K562 (cell line): ENCODE measurements around the gene NPAS3.

Experiments
- CTCF ChIP-seq, 3 experiments: IDR thresholded peaks in 2 of 3; conservative IDR thresholded peaks in 1 of 3; 2 replicates each; pipeline ENCODE4 v1.5.1; 2011 to 2012; ENCODE audit warnings: low read length in 3 of 3, mild to moderate bottlenecking in 3 of 3, control low read depth in 2 of 3, improper control_type of control experiment in 1 of 3, inconsistent platforms in 1 of 3, low read depth in 1 of 3, mixed read lengths in 1 of 3, moderate library complexity in 1 of 3; ENCODE audit not compliant: insufficient read depth in 2 of 3
- E2F5 ChIP-seq: sonication (generic); formaldehyde crosslinking; IDR thresholded peaks from 2 replicates; pipeline ENCODE4 v1.8.0; 2022; ENCODE audit warnings: mild to moderate bottlenecking, missing genetic modification reagents
- NBN ChIP-seq: fragments of 450-650 bp; IDR thresholded peaks from 2 replicates; pipeline ENCODE4 v1.6.1; 2016; ENCODE audit warnings: low read depth, mild to moderate bottlenecking
- POLR3G ChIP-seq: IDR thresholded peaks from 2 replicates; pipeline ENCODE4 v1.6.1; 2011; ENCODE audit not compliant: insufficient read length, insufficient replicate concordance; ENCODE audit errors: extremely low read depth
- TF ChIP-seq, protein P1 (sequence below): IDR thresholded peaks from 2 replicates; pipeline ENCODE4 v1.6.1; 2016; ENCODE audit warnings: missing genetic modification characterization, missing compliant biosample characterization
- TF ChIP-seq, protein P2 (sequence below), 2 experiments: IDR thresholded peaks; 2 replicates each; pipeline ENCODE4 v1.6.1; 2011; ENCODE audit warnings: borderline replicate concordance in 1 of 2, control low read depth in 1 of 2, low read depth in 1 of 2, low read length in 1 of 2, mild to moderate bottlenecking in 1 of 2, mixed read lengths in 1 of 2, moderate library complexity in 1 of 2; ENCODE audit not compliant: insufficient read depth in 1 of 2, insufficient read length in 1 of 2, poor library complexity in 1 of 2, severe bottlenecking in 1 of 2; ENCODE audit errors: extremely low read depth in 1 of 2

GRCh38 chr14:33465846-33466700 is 527.4 kb downstream of the NPAS3 start:
- TF ChIP-seq CTCF (IDR thresholded peaks at IDR 0.05 in 2 of 3, conservative IDR thresholded peaks at IDR 0.05 in 1 of 3; ENCODE audit: insufficient read depth in 2 of 3, low read depth in 1 of 3, low read length in 3 of 3) = no peak
- TF ChIP-seq, protein P1, sequence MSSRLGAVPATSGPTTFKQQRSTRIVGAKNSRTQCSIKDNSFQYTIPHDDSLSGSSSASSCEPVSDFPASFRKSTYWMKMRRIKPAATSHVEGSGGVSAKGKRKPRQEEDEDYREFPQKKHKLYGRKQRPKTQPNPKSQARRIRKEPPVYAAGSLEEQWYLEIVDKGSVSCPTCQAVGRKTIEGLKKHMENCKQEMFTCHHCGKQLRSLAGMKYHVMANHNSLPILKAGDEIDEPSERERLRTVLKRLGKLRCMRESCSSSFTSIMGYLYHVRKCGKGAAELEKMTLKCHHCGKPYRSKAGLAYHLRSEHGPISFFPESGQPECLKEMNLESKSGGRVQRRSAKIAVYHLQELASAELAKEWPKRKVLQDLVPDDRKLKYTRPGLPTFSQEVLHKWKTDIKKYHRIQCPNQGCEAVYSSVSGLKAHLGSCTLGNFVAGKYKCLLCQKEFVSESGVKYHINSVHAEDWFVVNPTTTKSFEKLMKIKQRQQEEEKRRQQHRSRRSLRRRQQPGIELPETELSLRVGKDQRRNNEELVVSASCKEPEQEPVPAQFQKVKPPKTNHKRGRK (tag) = no peak
- TF ChIP-seq NBN = no peak
- TF ChIP-seq E2F5 = no peak
- TF ChIP-seq, protein P2, sequence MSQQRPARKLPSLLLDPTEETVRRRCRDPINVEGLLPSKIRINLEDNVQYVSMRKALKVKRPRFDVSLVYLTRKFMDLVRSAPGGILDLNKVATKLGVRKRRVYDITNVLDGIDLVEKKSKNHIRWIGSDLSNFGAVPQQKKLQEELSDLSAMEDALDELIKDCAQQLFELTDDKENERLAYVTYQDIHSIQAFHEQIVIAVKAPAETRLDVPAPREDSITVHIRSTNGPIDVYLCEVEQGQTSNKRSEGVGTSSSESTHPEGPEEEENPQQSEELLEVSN (IDR thresholded peaks at IDR 0.05; ENCODE audit: borderline replicate concordance in 1 of 2, extremely low read depth in 1 of 2, insufficient read depth in 1 of 2, insufficient read length in 1 of 2, low read depth in 1 of 2, low read length in 1 of 2, poor library complexity in 1 of 2, severe bottlenecking in 1 of 2) = no peak
- TF ChIP-seq POLR3G = no peak
